Natural killer cell (primary cell): ENCODE results near the gene ANAPC7. TPM values are rescaled to one million over a fixed set of nuclear protein-coding genes. Genes with fewer than 3 reads are reported as not detected.
A peak's percentile ranks its signal among the peaks of the same experiment; 100 is the strongest.

Source experiments
- ATAC-seq, 3 donors: fragments of 150-1000 bp in 2 of 3; fragments of 200-7000 bp in 1 of 3; cut with Tn5 transposase; 1 replicate in 1 of 3; 2 replicates in 2 of 3; pipeline ENCODE4 v1.10.0; 2021; ENCODE audit warnings: mild to moderate bottlenecking in 2 of 3, moderate library complexity in 2 of 3
- DNase-seq, 2 donors: peaks; one replicate each; pipeline versions ENCODE4 v3.0.0 to v3.0.0-alpha.2; 2013 to 2021; ENCODE audit warnings: mixed read lengths in 1 of 2
- H3K27ac ChIP-seq: one replicate; pipeline ENCODE4 v1.5.1; 2013; ENCODE audit warnings: mild to moderate bottlenecking, low read length
- H3K27me3 ChIP-seq: one replicate; pipeline ENCODE4 v1.6.1; 2013; ENCODE audit warnings: low read length; ENCODE audit not compliant: control insufficient read depth, insufficient read depth
- H3K36me3 ChIP-seq: one replicate; pipeline ENCODE4 v1.6.1; 2013; ENCODE audit warnings: low read length; ENCODE audit not compliant: control insufficient read depth, insufficient read depth
- H3K4me1 ChIP-seq: one replicate; pipeline ENCODE4 v1.6.1; 2013; ENCODE audit warnings: low read length; ENCODE audit not compliant: control insufficient read depth, insufficient read depth
- H3K4me3 ChIP-seq: one replicate; pipeline ENCODE4 v1.5.1; 2013; ENCODE audit warnings: low read length
- H3K9me3 ChIP-seq: one replicate; pipeline ENCODE4 v1.6.1; 2013; ENCODE audit warnings: low read length; ENCODE audit not compliant: control insufficient read depth, insufficient read depth
- H3K27ac Mint-ChIP-seq, 2 donors: one replicate each; pipeline ENCODE4 v1.8.0; 2022; ENCODE audit warnings: mild to moderate bottlenecking in 2 of 2, mixed read lengths in 2 of 2, moderate library complexity in 1 of 2
- H3K27me3 Mint-ChIP-seq, 2 donors: one replicate each; pipeline ENCODE4 v1.8.0; 2022; ENCODE audit warnings: low read depth in 2 of 2, mixed read lengths in 2 of 2
- H3K36me3 Mint-ChIP-seq: one replicate; pipeline ENCODE4 v1.8.0; 2022; ENCODE audit warnings: mixed read lengths
- H3K4me1 Mint-ChIP-seq, 2 donors: one replicate each; pipeline ENCODE4 v1.8.0; 2022; ENCODE audit warnings: mixed read lengths in 2 of 2
- H3K4me3 Mint-ChIP-seq: one replicate; pipeline ENCODE4 v1.8.0; 2022; ENCODE audit warnings: mild to moderate bottlenecking, moderate library complexity, mixed read lengths
- H3K9me3 Mint-ChIP-seq, 2 donors: one replicate each; pipeline ENCODE4 v1.8.0; 2022; ENCODE audit warnings: mixed read lengths in 2 of 2
- WGBS: methylation state at CpG from one replicate; pipeline ENCODE4 v1.1.7; 2013; ENCODE audit warnings: missing lambda C conversion rate; ENCODE audit not compliant: insufficient coverage; 5-methylcytosine and 5-hydroxymethylcytosine counted together
- intact Hi-C: fragments of 100-400 bp; cut with micrococcal nuclease; formaldehyde crosslinking; loops from one replicate; pipeline ENCODE4 v1.14.2; 2022
- total RNA-seq, 4 donors: library from RNA; stranded (reverse); fragments of 120-200 nt in 1 of 4; gene quantifications; one replicate each; pipeline versions ENCODE4 v1.2.3 to v1.2.4, GENCODE V29; 2013 to 2022
- TF ChIP-seq, protein P1 (sequence below): fragments of 200-600 bp; IDR thresholded peaks from one replicate; pipeline ENCODE4 v1.8.0; 2022; ENCODE audit warnings: antibody characterized with exemption

The ANAPC7 gene
- total RNA-seq, 3 donors from 2014 or later (not counting 1 experiment from before 2014, with no cell fraction given), result 46.5 to 77.0 (median 50.4) TPM

DNA sequence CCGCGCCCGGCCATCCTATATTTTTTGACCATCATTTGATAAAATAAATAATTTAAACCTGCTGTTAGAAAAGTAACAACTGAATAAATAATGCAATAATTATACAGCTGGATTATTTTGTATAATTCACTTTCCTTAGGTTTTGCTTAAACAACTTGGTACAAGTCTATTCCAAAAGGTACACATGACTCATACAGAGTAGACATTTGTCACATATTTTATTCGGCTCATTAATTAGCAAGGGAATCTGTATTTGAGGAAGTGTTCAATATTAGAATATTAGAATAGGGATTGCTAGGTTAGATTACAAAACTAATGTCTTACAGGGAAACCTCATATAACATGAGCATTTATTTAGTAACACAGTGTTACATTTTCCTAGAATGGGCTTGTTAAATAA is 73.8 kb downstream of the ANAPC7 start:
- intact Hi-C loops, result no loop called here
- H3K27ac ChIP-seq, result no peak overlapping the region
- H3K27me3 ChIP-seq, result no peaks in the 10 kb centered on the region
- H3K9me3 ChIP-seq, result no peaks in the 10 kb centered on the region
- H3K4me1 ChIP-seq, result no peaks in the 10 kb centered on the region
- DNase-seq (no peak), ATAC-seq (no peak)
- Mint-ChIP-seq H3K27ac (peak overlapping the region; percentile 40 to 46), H3K9me3 (no peaks in the 10 kb centered on the region), H3K4me1 (peaks cover 14 to 33% of the 10 kb centered on the region in 2 donors), H3K36me3 (peaks cover 20% of the 10 kb centered on the region), H3K27me3 (no peaks in the 10 kb centered on the region), H3K4me3 (no peak overlapping the region)
- H3K4me3 ChIP-seq, result no peak overlapping the region
- H3K36me3 ChIP-seq, result peaks cover 71% of the 10 kb centered on the region
- TF ChIP-seq, protein P1, sequence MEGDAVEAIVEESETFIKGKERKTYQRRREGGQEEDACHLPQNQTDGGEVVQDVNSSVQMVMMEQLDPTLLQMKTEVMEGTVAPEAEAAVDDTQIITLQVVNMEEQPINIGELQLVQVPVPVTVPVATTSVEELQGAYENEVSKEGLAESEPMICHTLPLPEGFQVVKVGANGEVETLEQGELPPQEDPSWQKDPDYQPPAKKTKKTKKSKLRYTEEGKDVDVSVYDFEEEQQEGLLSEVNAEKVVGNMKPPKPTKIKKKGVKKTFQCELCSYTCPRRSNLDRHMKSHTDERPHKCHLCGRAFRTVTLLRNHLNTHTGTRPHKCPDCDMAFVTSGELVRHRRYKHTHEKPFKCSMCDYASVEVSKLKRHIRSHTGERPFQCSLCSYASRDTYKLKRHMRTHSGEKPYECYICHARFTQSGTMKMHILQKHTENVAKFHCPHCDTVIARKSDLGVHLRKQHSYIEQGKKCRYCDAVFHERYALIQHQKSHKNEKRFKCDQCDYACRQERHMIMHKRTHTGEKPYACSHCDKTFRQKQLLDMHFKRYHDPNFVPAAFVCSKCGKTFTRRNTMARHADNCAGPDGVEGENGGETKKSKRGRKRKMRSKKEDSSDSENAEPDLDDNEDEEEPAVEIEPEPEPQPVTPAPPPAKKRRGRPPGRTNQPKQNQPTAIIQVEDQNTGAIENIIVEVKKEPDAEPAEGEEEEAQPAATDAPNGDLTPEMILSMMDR, result no peak
- 93% methylated on average over 3 of the region's 4 CpGs for WGBS

Other genes starting within 250 kb of the ANAPC7 start
- gene ATP2A2, start 122.5 kb downstream of the ANAPC7 start, total RNA-seq, result 100 to 1,000 TPM; 118 to 140 (median 123) TPM
- gene ARPC3, start 46.6 kb upstream of the ANAPC7 start, total RNA-seq, result 100 to 1,000 TPM; 298 to 344 (median 311) TPM
- 10 to 100 TPM in 1 of 3 donors, 1 to 10 TPM in 2; 4.7 to 10.4 (median 6.1) TPM for gene GPN3, start 64.5 kb upstream of the ANAPC7 start, total RNA-seq
- gene FAM216A, start 65.1 kb upstream of the ANAPC7 start, total RNA-seq, result 1 to 10 TPM; 3.1 to 4.7 (median 3.8) TPM
- gene VPS29, start 98.4 kb upstream of the ANAPC7 start, total RNA-seq, result 100 to 1,000 TPM in 1 of 3 donors, 10 to 100 TPM in 2; 94.3 to 115 (median 99.6) TPM
- 1 to 10 TPM in 1 of 3 donors, under 1 TPM in 2; 0.18 to 1.8 (median 0.91) TPM for gene RAD9B, start 98.6 kb upstream of the ANAPC7 start, total RNA-seq
- 10 to 100 TPM; 44.0 to 52.7 (median 48.0) TPM for gene PPTC7, start 179.6 kb upstream of the ANAPC7 start, total RNA-seq
- 1 to 10 TPM; 4.3 to 6.6 (median 5.2) TPM for gene TCTN1, start 210.4 kb upstream of the ANAPC7 start, total RNA-seq